Activated CD4-positive, CD25-positive, alpha-beta regulatory T cell treated with anti-CD3 and anti-CD28 coated beads, Interleukin-2, amount 50 U/mL, for 72 hours (primary cell): Measurements from ENCODE around the gene RFT1.

Experiments used
- DNase-seq: peaks from one replicate; pipeline ENCODE4 v3.0.0; 2021

Gene RFT1

GRCh38 chr3:53130179-53131061 is at the start of gene RFT1:
RFT1 (minus strand) TSS chr3:53130435; CDS start chr3:53130400, 35 bp downstream.
- peak; percentile 97 for DNase-seq

GRCh38 chr3:53179580-53179979 is 49.3 kb upstream of the RFT1 start:
- no peak for DNase-seq

GRCh38 chr3:53178246-53178645 is 48.0 kb upstream of the RFT1 start:
- no peak for DNase-seq

GRCh38 chr3:53175613-53176540 is 45.6 kb upstream of the RFT1 start:
- DNase-seq, result no peak

GRCh38 chr3:53174346-53175250 is 44.4 kb upstream of the RFT1 start:
- no peak for DNase-seq

GRCh38 chr3:53173107-53173506 is 42.9 kb upstream of the RFT1 start:
- no peak for DNase-seq

GRCh38 chr3:53171827-53172505 is 41.7 kb upstream of the RFT1 start:
- no peak for DNase-seq

GRCh38 chr3:53171064-53171418 is 40.8 kb upstream of the RFT1 start:
- no peak for DNase-seq

GRCh38 chr3:53170325-53171063 is 40.3 kb upstream of the RFT1 start:
- DNase-seq, result no peak

GRCh38 chr3:53169832-53170324 is 39.6 kb upstream of the RFT1 start:
- DNase-seq, result no peak

GRCh38 chr3:53169045-53169831 is 39.0 kb upstream of the RFT1 start:
- no peak for DNase-seq

- no peak for DNase-seq
Measured at GRCh38 chr3:53168175-53168923, 38.1 kb upstream of the RFT1 start.

- DNase-seq, result no peak
Measured at GRCh38 chr3:53167418-53168174, 37.4 kb upstream of the RFT1 start.

GRCh38 chr3:53166781-53167291 is 36.6 kb upstream of the RFT1 start:
- DNase-seq, result no peak

GRCh38 chr3:53166206-53166605 is 36.0 kb upstream of the RFT1 start:
- no peak for DNase-seq

GRCh38 chr3:53164911-53165310 is 34.7 kb upstream of the RFT1 start:
- DNase-seq, result no peak

- DNase-seq, result no peak
Measured at GRCh38 chr3:53163444-53164387, 33.5 kb upstream of the RFT1 start.
